Neuronal stem cell (in vitro differentiated cells): Measurements from ENCODE around the gene C1orf74.

Experiments
- DNase-seq: peaks from one replicate; pipeline ENCODE4 v3.0.0-alpha.2; 2013; ENCODE audit warnings: low spot score
- H2AFZ ChIP-seq: one replicate; pipeline ENCODE4 v1.6.1; 2013; ENCODE audit warnings: mild to moderate bottlenecking, low read length, inconsistent platforms
- H2AK5ac ChIP-seq: 2 replicates; pipeline ENCODE4 v1.6.1; 2013; ENCODE audit warnings: low read depth, mild to moderate bottlenecking, inconsistent platforms, low read length, moderate library complexity, mixed read lengths
- H2BK120ac ChIP-seq: 2 replicates; pipeline ENCODE4 v1.6.1; 2013; ENCODE audit warnings: low read depth, mild to moderate bottlenecking, inconsistent platforms, low read length, moderate library complexity, mixed read lengths
- H2BK12ac ChIP-seq: one replicate; pipeline ENCODE4 v1.6.1; 2013; ENCODE audit warnings: low read length, inconsistent platforms
- H2BK15ac ChIP-seq: 2 replicates; pipeline ENCODE4 v1.6.1; 2013; ENCODE audit warnings: mild to moderate bottlenecking, low read length, inconsistent platforms, mixed read lengths
- H2BK5ac ChIP-seq: one replicate; pipeline ENCODE4 v1.6.1; 2013; ENCODE audit warnings: inconsistent platforms, mild to moderate bottlenecking, low read length, moderate library complexity
- H3K14ac ChIP-seq: one replicate; pipeline ENCODE4 v1.6.1; 2013; ENCODE audit warnings: low read length, inconsistent platforms
- H3K18ac ChIP-seq: 2 replicates; pipeline ENCODE4 v1.6.1; 2013; ENCODE audit warnings: low read length, inconsistent platforms
- H3K23ac ChIP-seq: 2 replicates; pipeline ENCODE4 v1.6.1; 2013; ENCODE audit warnings: low read depth, mild to moderate bottlenecking, mixed read lengths, low read length, inconsistent platforms; ENCODE audit not compliant: poor library complexity
- H3K27ac ChIP-seq: replicated peaks from 3 replicates; pipeline ENCODE4 v1.5.1; 2013; ENCODE audit warnings: low read length, inconsistent platforms
- H3K27me3 ChIP-seq, 3 experiments: 2 replicates each; pipeline ENCODE4 v1.6.1; 2013; ENCODE audit warnings: low read length in 3 of 3, mild to moderate bottlenecking in 2 of 3, inconsistent platforms in 1 of 3, low read depth in 1 of 3, mixed read lengths in 1 of 3, moderate library complexity in 1 of 3; ENCODE audit not compliant: control insufficient read depth in 3 of 3, insufficient read depth in 3 of 3
- H3K36me3 ChIP-seq, 2 donors: replicated peaks in 1 of 2; 2 replicates each; pipeline ENCODE4 v1.6.1; 2013; ENCODE audit warnings: low read length in 2 of 2; ENCODE audit not compliant: control insufficient read depth in 2 of 2, insufficient read depth in 2 of 2
- H3K4ac ChIP-seq: 2 replicates; pipeline ENCODE4 v1.6.1; 2013; ENCODE audit warnings: inconsistent platforms, mild to moderate bottlenecking, low read length, moderate library complexity
- H3K4me1 ChIP-seq, 2 donors: 1 replicate in 1 of 2; 2 replicates in 1 of 2; pipeline ENCODE4 v1.6.1; 2013; ENCODE audit warnings: low read length in 2 of 2, low read depth in 1 of 2; ENCODE audit not compliant: control insufficient read depth in 2 of 2, insufficient read depth in 1 of 2
- H3K4me2 ChIP-seq: one replicate; pipeline ENCODE4 v1.6.1; 2013; ENCODE audit warnings: mild to moderate bottlenecking, low read length, inconsistent platforms; ENCODE audit not compliant: insufficient read depth, poor library complexity, severe bottlenecking
- H3K4me3 ChIP-seq, 2 donors: 2 replicates each; pipeline ENCODE4 v1.5.1; 2013; ENCODE audit warnings: low read length in 2 of 2, mild to moderate bottlenecking in 2 of 2, inconsistent platforms in 1 of 2, moderate library complexity in 1 of 2
- H3K79me1 ChIP-seq: one replicate; pipeline ENCODE4 v1.6.1; 2013; ENCODE audit warnings: low read depth, mild to moderate bottlenecking, inconsistent platforms, low read length, moderate library complexity
- H3K9ac ChIP-seq: one replicate; pipeline ENCODE4 v1.6.1; 2013; ENCODE audit warnings: mild to moderate bottlenecking, low read depth, low read length, inconsistent platforms; ENCODE audit not compliant: poor library complexity
- H3K9me3 ChIP-seq, 2 donors: replicated peaks in 1 of 2; 2 replicates each; pipeline versions ENCODE3 to v1.6.1; 2013; ENCODE audit warnings: low read length in 2 of 2, mild to moderate bottlenecking in 2 of 2, inconsistent platforms in 1 of 2, low read depth in 1 of 2, mixed read lengths in 1 of 2, moderate library complexity in 1 of 2; ENCODE audit not compliant: control insufficient read depth in 2 of 2, insufficient read depth in 1 of 2
- H4K8ac ChIP-seq: one replicate; pipeline ENCODE4 v1.6.1; 2013; ENCODE audit warnings: low read depth, mild to moderate bottlenecking, inconsistent platforms, low read length, moderate library complexity
- H4K91ac ChIP-seq: one replicate; pipeline ENCODE4 v1.6.1; 2013; ENCODE audit warnings: low read length, low read depth, mild to moderate bottlenecking, inconsistent platforms; ENCODE audit not compliant: poor library complexity
- WGBS, 2 donors: extraction: QIAGEN DNeasy Blood & Tissue Kit; methylation state at CpG; one replicate each; pipeline ENCODE4 v1.1.7; 2013; ENCODE audit warnings: missing lambda C conversion rate in 2 of 2, mixed read lengths in 1 of 2; ENCODE audit not compliant: insufficient read length in 2 of 2, insufficient replicate concordance in 1 of 2; ENCODE audit errors: extremely low coverage in 2 of 2; 5-methylcytosine and 5-hydroxymethylcytosine counted together

The C1orf74 gene

GRCh38 chr1:209741193-209741592 lies 43.2 kb downstream of the C1orf74 start:
- no peak overlapping the region for H3K4me3 ChIP-seq
- H4K8ac ChIP-seq = no peak overlapping the region
- H3K9ac ChIP-seq = no peak overlapping the region
- no peak for DNase-seq
- H3K9me3 ChIP-seq = no peaks in the 10 kb centered on the region
- H4K91ac ChIP-seq = no peak overlapping the region
- no peak overlapping the region for H3K4me2 ChIP-seq
- H3K79me1 ChIP-seq = no peaks in the 10 kb centered on the region
- H3K36me3 ChIP-seq = no peaks in the 10 kb centered on the region
- H2AFZ ChIP-seq = no peak overlapping the region
- no peak overlapping the region for H3K4ac ChIP-seq
- H3K4me1 ChIP-seq = no peaks in the 10 kb centered on the region
- no peak overlapping the region for H3K23ac ChIP-seq
- no CpG with 5 or more reads among the region's 3 CpGs for WGBS, 2 donors
- H2BK5ac ChIP-seq = no peak overlapping the region
- H2BK15ac ChIP-seq = no peak overlapping the region
- H2BK12ac ChIP-seq = no peak overlapping the region
- no peak overlapping the region for H3K14ac ChIP-seq
- no peak overlapping the region for H2AK5ac ChIP-seq
- H3K27me3 ChIP-seq = peaks cover 0 to 18% (median 0%) of the 10 kb centered on the region in 3 experiments
- H2BK120ac ChIP-seq = no peak overlapping the region
- no peak overlapping the region for H3K18ac ChIP-seq
- H3K27ac ChIP-seq = no peak overlapping the region

- no peak overlapping the region for H4K91ac ChIP-seq
- H3K18ac ChIP-seq = no peak overlapping the region
- H3K4me3 ChIP-seq = no peak overlapping the region
- H3K23ac ChIP-seq = no peak overlapping the region
- H2BK12ac ChIP-seq = no peak overlapping the region
- no peak overlapping the region for H3K14ac ChIP-seq
- no peak overlapping the region for H2BK15ac ChIP-seq
- H4K8ac ChIP-seq = no peak overlapping the region
- H3K4ac ChIP-seq = no peak overlapping the region
- H3K27me3 ChIP-seq = peaks cover 0 to 9% (median 0%) of the 10 kb centered on the region in 3 experiments
- H2AK5ac ChIP-seq = no peak overlapping the region
- H2AFZ ChIP-seq = no peak overlapping the region
- no peak overlapping the region for H2BK5ac ChIP-seq
- no peak overlapping the region for H3K27ac ChIP-seq
- WGBS, 2 donors = no CpG with 5 or more reads among the region's 1 CpG
- no peaks in the 10 kb centered on the region for H3K4me1 ChIP-seq
- no peak overlapping the region for H2BK120ac ChIP-seq
- H3K9me3 ChIP-seq = no peaks in the 10 kb centered on the region
- no peaks in the 10 kb centered on the region for H3K36me3 ChIP-seq
- no peaks in the 10 kb centered on the region for H3K79me1 ChIP-seq
- no peak overlapping the region for H3K4me2 ChIP-seq
- no peak overlapping the region for H3K9ac ChIP-seq
- no peak for DNase-seq
Measured at GRCh38 chr1:209738270-209738669, 46.1 kb downstream of the C1orf74 start.

GRCh38 chr1:209737118-209737505 lies 47.2 kb downstream of the C1orf74 start:
- H4K91ac ChIP-seq = no peak overlapping the region
- no peak overlapping the region for H3K23ac ChIP-seq
- H3K36me3 ChIP-seq = no peaks in the 10 kb centered on the region
- H4K8ac ChIP-seq = no peak overlapping the region
- H3K4me3 ChIP-seq = no peak overlapping the region
- H3K4me2 ChIP-seq = no peak overlapping the region
- H2BK12ac ChIP-seq = no peak overlapping the region
- no peak overlapping the region for H2BK120ac ChIP-seq
- no peak overlapping the region for H3K27ac ChIP-seq
- H3K79me1 ChIP-seq = no peaks in the 10 kb centered on the region
- no peaks in the 10 kb centered on the region for H3K4me1 ChIP-seq
- peaks cover 0 to 6% (median 0%) of the 10 kb centered on the region in 3 experiments for H3K27me3 ChIP-seq
- no peak overlapping the region for H2BK15ac ChIP-seq
- no peak overlapping the region for H2BK5ac ChIP-seq
- H3K18ac ChIP-seq = no peak overlapping the region
- no peak for DNase-seq
- H3K14ac ChIP-seq = no peak overlapping the region
- no peak overlapping the region for H3K4ac ChIP-seq
- H3K9ac ChIP-seq = no peak overlapping the region
- WGBS, 2 donors = no CpG with 5 or more reads among the region's 5 CpGs
- no peak overlapping the region for H2AFZ ChIP-seq
- no peaks in the 10 kb centered on the region for H3K9me3 ChIP-seq
- H2AK5ac ChIP-seq = no peak overlapping the region

GRCh38 chr1:209736490-209737117 lies 47.8 kb downstream of the C1orf74 start:
- Histone ChIP-seq H4K8ac (no peak overlapping the region), H2BK5ac (no peak overlapping the region), H2AFZ (no peak overlapping the region), H2BK120ac (no peak overlapping the region), H3K4ac (no peak overlapping the region), H3K79me1 (no peaks in the 10 kb centered on the region), H3K27me3 (peaks cover 0 to 2% (median 0%) of the 10 kb centered on the region in 3 experiments), H2BK15ac (no peak overlapping the region), H3K9ac (no peak overlapping the region), H3K14ac (no peak overlapping the region), H3K36me3 (no peaks in the 10 kb centered on the region), H3K18ac (no peak overlapping the region), H2BK12ac (no peak overlapping the region), H2AK5ac (no peak overlapping the region), H3K9me3 (no peaks in the 10 kb centered on the region), H3K4me3 (no peak overlapping the region), H3K23ac (no peak overlapping the region), H3K4me1 (no peaks in the 10 kb centered on the region), H3K27ac (no peak overlapping the region), H4K91ac (no peak overlapping the region), H3K4me2 (no peak overlapping the region)
- no CpG with 5 or more reads among the region's 3 CpGs for WGBS, 2 donors
- no peak for DNase-seq
